Epidermal melanocyte (primary cell): ENCODE data around the gene AGA.

Experiments
- DNase-seq: peaks from one replicate; pipeline ENCODE4 v3.0.0; 2011; ENCODE audit warnings: low spot score; ENCODE audit not compliant: insufficient read length

The AGA gene

DNA sequence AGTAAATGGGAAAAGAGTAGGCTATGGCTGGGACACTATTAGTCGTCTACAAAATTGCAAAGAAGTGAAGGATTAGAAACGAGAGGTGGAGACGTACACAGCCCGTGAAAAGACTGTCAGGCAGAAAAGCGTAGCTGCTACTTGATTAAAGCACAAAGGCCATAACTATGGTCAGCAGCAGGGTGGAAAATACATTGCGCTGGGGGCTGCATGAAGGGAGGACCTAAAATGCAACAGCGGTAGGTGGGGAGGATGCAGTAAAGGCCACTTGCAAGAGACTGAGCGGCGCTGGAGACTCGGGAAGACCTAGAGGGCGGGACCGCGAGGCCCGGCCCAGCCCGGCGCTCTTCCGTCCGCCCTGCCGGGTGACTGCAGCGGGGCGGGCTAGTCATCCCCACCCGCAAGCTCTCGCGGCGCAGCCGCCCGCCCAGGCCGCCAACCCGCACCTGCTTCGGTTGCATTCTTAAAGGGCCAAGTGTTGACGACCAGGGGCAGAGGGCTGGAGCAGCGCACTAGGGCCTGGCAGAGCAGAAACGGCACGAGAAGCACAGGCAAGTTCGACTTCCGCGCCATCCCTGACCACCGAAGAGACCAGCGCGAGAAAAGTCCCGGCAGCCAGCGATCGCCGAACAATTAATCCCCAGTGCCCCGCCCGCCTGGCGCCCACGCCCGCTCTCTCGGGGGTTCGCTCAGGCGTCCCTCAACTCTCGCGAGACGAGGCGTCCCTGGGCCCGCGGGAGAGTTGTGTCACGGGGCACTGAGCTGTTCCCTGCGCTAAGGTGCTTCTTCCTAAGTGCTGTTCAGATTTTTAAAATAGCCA is at the start of gene AGA:
TSS of gene AGA (minus strand) at position 635 of the 820 bp plus-strand sequence. CDS start at position 573, 62 bp downstream.
- DNase-seq: peak; percentile 82

GRCh38 chr4:177492022-177492421 is 49.8 kb upstream of the AGA start:
- DNase-seq: no peak

DNA sequence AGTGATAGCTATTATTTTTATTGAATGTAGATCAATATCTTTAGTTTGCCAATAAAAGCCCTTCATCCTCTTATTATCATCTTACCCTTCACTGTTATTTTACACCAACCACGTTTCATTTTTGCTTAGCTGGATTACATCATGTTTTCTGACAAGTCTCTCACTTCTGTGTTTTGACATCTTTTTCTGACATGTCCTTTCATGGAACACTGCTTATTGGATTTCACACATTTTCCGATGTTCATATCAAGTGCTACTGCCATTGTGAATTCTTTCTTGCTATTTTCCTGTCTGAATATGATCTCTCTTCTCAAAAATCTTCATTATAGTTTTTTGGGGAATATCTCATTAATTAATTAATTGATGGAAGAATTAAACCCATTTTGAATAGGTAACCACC is 48.5 kb upstream of the AGA start:
- no peak for DNase-seq

DNA sequence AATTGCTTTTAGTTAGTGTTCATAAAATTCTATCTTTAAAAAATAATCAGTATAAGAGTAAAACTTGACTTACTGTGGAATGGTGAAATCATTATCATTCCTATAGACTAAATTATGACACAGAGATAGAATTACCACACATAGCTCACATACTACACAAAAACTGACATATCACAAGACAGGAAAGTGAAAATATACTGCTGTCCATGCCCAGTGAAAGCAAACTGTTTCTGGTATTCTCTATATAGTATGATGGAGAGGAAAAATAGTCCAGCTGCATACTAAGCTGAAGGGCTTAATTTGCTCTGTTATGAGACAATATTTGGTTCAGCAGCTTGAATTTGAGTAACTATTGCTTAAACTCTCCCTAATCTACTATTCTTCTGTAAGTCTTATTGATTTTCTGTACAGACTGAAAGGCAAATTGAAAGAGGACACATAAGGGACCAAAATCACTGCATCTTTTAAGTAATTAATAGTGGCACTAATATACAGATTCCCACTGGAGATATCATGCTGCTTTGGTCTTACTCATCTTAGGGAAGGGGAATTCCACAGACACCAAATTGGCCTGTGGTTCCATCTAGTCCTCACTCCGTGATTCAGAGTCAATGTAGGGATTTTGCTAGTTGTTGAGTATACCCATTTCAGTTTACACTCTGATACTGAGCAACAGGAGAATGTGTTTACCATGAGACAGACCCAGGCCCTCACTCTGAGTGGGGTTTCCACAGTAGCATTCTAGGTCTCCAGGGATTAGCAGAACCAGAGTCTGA is 47.4 kb upstream of the AGA start:
- no peak for DNase-seq

DNA sequence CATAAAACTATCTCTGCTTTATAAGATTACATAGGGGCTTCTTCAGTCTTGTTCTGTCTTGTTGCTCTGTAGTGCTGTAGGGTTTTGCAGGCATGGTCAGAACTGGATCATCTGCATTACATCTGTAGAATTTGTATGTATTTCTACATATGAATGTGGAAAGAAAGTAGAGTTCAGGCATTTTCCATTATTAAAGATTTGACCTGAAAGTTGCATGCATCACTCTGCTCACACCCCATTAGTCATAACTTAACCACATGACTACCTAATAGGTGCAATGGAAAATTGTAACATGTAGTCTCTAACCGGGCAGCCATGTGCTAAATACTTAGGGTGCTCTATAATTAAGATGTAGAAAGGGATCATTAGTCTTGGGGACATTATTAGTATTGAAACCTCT is 45.7 kb upstream of the AGA start:
- DNase-seq: no peak

DNA sequence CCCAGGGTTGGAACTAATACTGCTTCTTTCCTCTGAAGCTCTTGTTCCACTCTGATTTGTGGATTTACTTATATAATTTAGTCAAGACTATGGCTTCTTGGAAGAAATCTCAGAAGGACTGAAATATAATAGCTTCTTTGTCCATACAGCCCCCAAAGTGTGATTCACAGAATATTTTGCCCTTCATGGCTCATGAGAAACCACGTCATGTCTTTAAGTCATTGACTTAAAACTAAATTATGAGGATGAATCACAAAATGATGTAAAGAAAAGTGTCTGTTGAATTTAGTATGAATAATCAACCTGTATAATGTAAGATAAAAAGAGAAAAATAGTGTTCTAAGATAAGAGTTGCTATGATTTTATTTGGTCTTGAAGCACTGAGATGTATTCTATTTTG is 43.3 kb upstream of the AGA start:
- DNase-seq: no peak

DNA sequence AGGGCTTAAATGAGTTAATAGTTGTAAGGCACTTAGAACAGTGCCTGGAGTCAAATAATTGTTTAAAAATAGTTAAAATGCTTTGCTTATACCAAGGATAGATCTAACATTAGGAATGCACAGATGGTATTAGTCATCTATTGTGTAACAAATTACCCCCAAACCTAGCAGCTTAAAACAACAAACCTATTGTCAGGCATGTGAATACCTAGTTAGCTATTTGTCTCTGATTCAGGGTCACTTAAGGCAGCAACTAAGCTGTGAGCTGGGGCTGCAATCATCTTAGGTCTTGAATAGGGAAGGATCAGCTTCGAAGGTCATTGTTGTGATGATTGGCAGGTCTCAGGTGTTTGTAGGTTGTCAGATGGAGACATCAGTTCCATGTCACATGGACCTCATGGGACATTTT is 42.4 kb upstream of the AGA start:
- no peak for DNase-seq

GRCh38 chr4:177483760-177484159 is 41.5 kb upstream of the AGA start:
- DNase-seq: no peak

DNA sequence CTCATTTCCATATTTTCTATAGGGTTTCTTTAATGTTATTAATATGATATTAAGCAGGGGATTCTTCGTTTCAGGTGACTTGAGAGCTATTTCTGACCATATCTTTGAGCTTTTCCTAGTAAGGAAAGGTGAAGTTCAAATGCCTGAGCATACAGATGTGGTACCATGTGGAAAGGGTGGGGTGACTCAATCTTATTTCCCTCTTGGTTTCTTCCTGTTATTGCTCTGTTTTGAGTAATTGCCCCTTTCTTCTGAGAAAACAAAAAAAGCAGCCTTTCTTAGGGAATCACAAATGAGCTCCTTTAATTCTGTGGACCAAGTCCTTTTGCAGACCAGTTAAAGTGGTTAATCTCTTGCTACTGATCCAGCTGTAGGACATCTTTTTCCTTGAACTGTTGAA is 41.0 kb upstream of the AGA start:
- no peak for DNase-seq

GRCh38 chr4:177482367-177482766 is 40.1 kb upstream of the AGA start:
- no peak for DNase-seq

DNA sequence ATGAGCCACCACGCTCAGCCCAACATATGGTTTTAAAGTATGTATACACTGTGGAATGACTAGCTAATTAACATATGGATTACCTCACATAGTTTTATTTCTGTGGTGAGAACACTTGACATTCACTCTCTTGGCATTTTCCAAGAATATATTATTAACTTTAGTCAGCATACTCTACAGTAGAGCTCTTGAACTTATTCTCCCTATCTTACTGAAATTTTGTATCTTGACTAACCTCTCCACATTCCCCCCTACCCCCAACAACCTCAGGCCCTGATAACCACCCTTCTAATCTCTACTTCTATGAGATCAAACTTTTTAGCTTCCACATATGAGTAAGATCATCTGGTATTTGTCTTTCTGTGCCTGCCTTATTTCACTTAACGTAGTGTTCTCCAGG is 38.6 kb upstream of the AGA start:
- no peak for DNase-seq

DNA sequence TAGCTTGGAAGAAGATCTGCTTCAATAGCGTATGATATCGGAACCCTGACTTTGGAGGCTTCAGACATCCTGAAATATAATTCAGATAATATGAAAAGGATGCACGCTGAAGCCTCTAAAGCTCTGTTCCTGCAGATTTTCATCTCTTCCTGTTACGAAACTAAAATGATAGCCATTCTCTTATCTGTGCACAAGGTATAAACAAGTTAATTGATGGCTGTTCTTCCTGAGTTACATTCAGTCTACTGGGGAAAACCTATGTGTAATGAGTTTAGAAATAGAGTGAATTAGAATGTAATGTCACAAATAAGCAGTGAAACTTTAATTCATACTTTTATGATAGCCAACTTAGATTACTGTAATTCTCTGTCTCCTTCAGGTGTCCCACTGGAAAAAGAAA is 36.8 kb upstream of the AGA start:
- DNase-seq: no peak

GRCh38 chr4:177478496-177478895 is 36.3 kb upstream of the AGA start:
- no peak for DNase-seq

GRCh38 chr4:177473991-177474390 is 31.8 kb upstream of the AGA start:
- DNase-seq: no peak

- DNase-seq: no peak
These were observed 21.8 kb upstream of the AGA start for GRCh38 chr4:177464026-177464425.

DNA sequence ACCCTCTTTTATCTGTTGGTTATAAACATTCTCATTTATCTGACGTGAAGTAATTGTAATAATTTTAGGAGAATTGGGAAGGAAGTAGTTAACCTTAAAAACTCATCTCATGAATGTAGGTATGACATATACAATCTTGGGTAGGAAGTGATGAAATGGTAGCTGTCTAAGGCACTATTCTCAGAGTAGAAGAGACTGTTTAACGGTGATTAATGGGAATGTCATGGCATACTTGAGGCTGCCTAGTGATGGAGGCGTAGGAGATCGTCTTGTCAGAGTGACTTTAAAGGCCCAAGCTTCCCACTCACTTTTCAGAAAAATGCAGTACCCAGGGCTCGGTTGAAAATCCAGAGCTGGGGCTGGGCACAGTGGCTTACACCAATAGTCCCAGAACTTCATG is 19.4 kb upstream of the AGA start:
- no peak for DNase-seq

GRCh38 chr4:177460460-177460859 is 18.2 kb upstream of the AGA start:
- DNase-seq: no peak

GRCh38 chr4:177455561-177455970 is 13.3 kb upstream of the AGA start:
- no peak for DNase-seq

DNA sequence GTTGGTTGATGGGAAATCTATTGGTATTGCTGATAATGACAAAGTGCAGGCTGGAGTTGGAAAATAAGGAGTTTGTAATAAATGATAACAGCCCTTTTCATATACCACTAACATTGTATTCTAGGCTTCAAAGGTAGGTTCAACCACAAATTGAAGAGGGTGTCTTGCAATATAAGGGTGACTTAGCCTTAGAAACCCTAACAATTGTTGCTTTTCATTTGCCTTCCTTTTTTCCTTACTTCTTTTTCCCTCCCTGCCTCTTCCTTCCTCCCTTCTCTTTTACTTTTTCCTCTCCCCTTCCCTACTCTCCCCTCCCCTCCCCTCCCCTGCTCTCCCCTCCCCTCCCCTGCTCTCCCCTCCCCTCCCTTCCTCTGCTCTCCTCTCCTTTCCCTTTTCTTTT is 10.9 kb upstream of the AGA start:
- DNase-seq: no peak

- no peak for DNase-seq
These were observed 8.9 kb upstream of the AGA start for GRCh38 chr4:177451108-177451500.

GRCh38 chr4:177450426-177451107 is 8.3 kb upstream of the AGA start:
- DNase-seq: no peak

GRCh38 chr4:177448850-177449249 is 6.6 kb upstream of the AGA start:
- no peak for DNase-seq
